ENCODE measurements around the gene MAP4K5. TPM values are rescaled to one million over a fixed set of nuclear protein-coding genes. Genes with fewer than 3 reads are reported as not detected.
A peak's percentile ranks its signal among the peaks of the same experiment; 100 is the strongest.

Gene MAP4K5
- total RNA-seq, 1 donor from 2014 or later: 158 TPM

GRCh38 chr14:50399251-50400032 lies 132.9 kb downstream of the MAP4K5 start:
- peaks cover 35% of the 10 kb centered on the region for H3K4me1 ChIP-seq
- H3K27ac ChIP-seq: peak overlapping the region; percentile 17
- H3K36me3 ChIP-seq: no peaks in the 10 kb centered on the region
- peak in 1 of 2 donors; percentile 42 for DNase-seq (ENCODE audit: extremely low spot score in 2 of 2)
- no peaks in the 10 kb centered on the region for H3K9me3 ChIP-seq
- H3K4me3 ChIP-seq: no peak overlapping the region
- TF ChIP-seq, protein P1, sequence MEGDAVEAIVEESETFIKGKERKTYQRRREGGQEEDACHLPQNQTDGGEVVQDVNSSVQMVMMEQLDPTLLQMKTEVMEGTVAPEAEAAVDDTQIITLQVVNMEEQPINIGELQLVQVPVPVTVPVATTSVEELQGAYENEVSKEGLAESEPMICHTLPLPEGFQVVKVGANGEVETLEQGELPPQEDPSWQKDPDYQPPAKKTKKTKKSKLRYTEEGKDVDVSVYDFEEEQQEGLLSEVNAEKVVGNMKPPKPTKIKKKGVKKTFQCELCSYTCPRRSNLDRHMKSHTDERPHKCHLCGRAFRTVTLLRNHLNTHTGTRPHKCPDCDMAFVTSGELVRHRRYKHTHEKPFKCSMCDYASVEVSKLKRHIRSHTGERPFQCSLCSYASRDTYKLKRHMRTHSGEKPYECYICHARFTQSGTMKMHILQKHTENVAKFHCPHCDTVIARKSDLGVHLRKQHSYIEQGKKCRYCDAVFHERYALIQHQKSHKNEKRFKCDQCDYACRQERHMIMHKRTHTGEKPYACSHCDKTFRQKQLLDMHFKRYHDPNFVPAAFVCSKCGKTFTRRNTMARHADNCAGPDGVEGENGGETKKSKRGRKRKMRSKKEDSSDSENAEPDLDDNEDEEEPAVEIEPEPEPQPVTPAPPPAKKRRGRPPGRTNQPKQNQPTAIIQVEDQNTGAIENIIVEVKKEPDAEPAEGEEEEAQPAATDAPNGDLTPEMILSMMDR (IDR thresholded peaks at IDR 0.05): no peak
- TF ChIP-seq POLR2AphosphoS5 (IDR thresholded peaks at IDR 0.05; ENCODE audit: insufficient read depth in 1 of 2, low read depth in 1 of 2): peak in 1 of 2 donors; percentile 24
- intact Hi-C loops (cut with DNase I): loop anchor here (10.0 kb wide), 1 partner anchor 55 kb away; no protein-coding TSS in a partner anchor
- no peaks in the 10 kb centered on the region for H3K27me3 ChIP-seq

DNA sequence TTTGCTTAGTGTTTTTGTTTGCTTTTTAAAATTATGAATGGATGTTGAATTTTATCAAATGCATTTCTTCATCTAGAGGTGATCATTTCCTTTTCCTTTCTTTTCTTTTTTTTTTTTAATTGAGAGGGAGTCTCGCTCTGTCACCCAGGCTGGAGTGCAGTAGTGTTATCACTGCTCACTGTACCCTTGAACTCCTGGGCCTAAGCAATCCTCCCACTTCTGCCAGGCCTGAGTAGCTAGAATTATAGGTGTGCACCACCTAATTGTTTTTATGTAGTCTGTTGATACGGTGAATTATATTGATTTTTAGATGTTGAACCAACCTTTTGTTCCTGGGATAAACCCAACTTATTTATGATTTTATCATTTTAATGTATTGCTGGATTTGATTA lies 134.2 kb downstream of the MAP4K5 start:
- Histone ChIP-seq H3K27ac (peak overlapping the region; percentile 80), H3K9me3 (no peaks in the 10 kb centered on the region), H3K36me3 (no peaks in the 10 kb centered on the region), H3K4me3 (no peak overlapping the region), H3K27me3 (no peaks in the 10 kb centered on the region), H3K4me1 (peaks cover 37% of the 10 kb centered on the region)
- no peak for DNase-seq (ENCODE audit: extremely low spot score in 2 of 2)
- TF ChIP-seq POLR2AphosphoS5 (IDR thresholded peaks at IDR 0.05; ENCODE audit: insufficient read depth in 1 of 2, low read depth in 1 of 2) (no peak), POLR2A (IDR thresholded peaks at IDR 0.05) (no peak)
- TF ChIP-seq, protein P1 (IDR thresholded peaks at IDR 0.05): no peak
- intact Hi-C loops (cut with DNase I): loop anchor here (10.0 kb wide), 1 partner anchor 53 kb away; no protein-coding TSS in a partner anchor

GRCh38 chr14:50397390-50398188 lies 134.8 kb downstream of the MAP4K5 start:
- peak in 1 of 2 donors; percentile 85 for DNase-seq (ENCODE audit: extremely low spot score in 2 of 2)
- Histone ChIP-seq H3K27me3 (no peaks in the 10 kb centered on the region), H3K4me1 (peaks cover 37% of the 10 kb centered on the region), H3K9me3 (no peaks in the 10 kb centered on the region), H3K36me3 (no peaks in the 10 kb centered on the region), H3K27ac (peak overlapping the region; percentile 80), H3K4me3 (peak overlapping the region; percentile 57 to 96)
- intact Hi-C loops (cut with DNase I): loop anchor here (10.0 kb wide), 1 partner anchor 53 kb away; no protein-coding TSS in a partner anchor
- peak in 1 of 2 donors; percentile 7 for TF ChIP-seq POLR2AphosphoS5 (IDR thresholded peaks at IDR 0.05; ENCODE audit: insufficient read depth in 1 of 2, low read depth in 1 of 2)
- no peak for TF ChIP-seq POLR2A (IDR thresholded peaks at IDR 0.05)
- TF ChIP-seq, protein P1 (IDR thresholded peaks at IDR 0.05): no peak

GRCh38 chr14:50396631-50397389 lies 135.6 kb downstream of the MAP4K5 start, which contains the start of gene CDKL1:
TSS of gene CDKL1 (minus strand) at chr14:50396881. CDS start at chr14:50395868, 1,013 bp downstream.
- peaks cover 42% of the 10 kb centered on the region for H3K4me1 ChIP-seq
- intact Hi-C loops (cut with DNase I): loop anchor here (10.0 kb wide), 1 partner anchor 52 kb away; no protein-coding TSS in a partner anchor
- no peaks in the 10 kb centered on the region for H3K9me3 ChIP-seq
- TF ChIP-seq POLR2A (IDR thresholded peaks at IDR 0.05) (peak in 1 of 2 donors; percentile 7), POLR2AphosphoS5 (IDR thresholded peaks at IDR 0.05; ENCODE audit: insufficient read depth in 1 of 2, low read depth in 1 of 2) (peak in 1 of 2 donors; percentile 30)
- TF ChIP-seq, protein P1 (IDR thresholded peaks at IDR 0.05): no peak
- H3K36me3 ChIP-seq: no peaks in the 10 kb centered on the region
- H3K4me3 ChIP-seq: peak within 1 kb of the TSS; percentile 57 to 96
- peak in 1 of 2 donors; percentile 88 for DNase-seq (ENCODE audit: extremely low spot score in 2 of 2)
- H3K27me3 ChIP-seq: no peaks in the 10 kb centered on the region
- peak within 1 kb of the TSS; percentile 80 for H3K27ac ChIP-seq

Data from vagina (tissue), 2 donors.